Measurements from ENCODE around the gene TBC1D17. TPM values are rescaled to one million over a fixed set of nuclear protein-coding genes. Genes with fewer than 3 reads are reported as not detected.

The TBC1D17 gene
- total RNA-seq = 23.6 and 30.3 TPM in 2 replicates

DNA sequence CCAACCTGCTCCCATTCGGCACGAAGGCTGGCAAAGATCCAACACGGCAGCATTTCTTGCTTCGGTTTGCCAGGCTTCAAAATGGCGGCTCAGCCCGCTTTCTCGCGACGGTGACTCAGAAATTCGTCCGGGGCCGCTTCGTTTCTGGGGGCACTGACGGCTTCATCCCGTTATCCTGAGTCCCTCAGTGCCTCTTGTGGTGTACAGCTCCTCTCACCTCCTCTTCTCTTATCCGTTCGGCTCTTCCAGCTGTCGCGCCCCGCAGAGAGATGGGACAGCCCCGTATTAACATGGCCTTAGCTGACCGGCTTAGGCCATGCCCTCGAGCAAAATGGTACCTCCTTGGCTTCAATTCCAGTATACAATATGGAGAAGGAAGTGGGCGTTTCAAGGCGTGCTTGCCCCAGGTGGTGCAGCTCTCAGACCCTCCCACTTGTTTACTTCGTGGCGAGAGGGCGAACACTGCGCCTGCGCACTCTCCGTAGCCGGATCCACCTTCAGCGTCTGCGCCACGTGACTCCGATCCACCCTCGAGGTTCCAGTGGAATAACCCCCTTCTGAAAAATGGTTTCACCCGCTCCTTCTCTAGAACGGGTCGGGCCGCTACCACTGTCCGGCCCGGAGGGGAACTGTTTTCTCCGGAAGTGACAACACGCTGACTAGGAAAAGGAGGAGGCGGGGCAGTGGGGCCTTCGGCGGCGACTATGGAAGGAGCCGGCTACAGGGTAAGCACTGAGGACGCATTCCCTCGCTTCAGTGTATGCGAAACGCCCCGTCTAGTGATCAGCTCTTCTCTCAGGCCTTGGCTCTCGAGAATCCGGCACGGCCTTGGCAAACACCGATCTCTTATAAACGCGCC is at the start of gene TBC1D17, which contains the start of gene AKT1S1:
Gene TBC1D17, plus strand, starts transcription at position 683 of the 859 bp plus-strand sequence. Its CDS starts 22 bp downstream, at position 705.
Gene AKT1S1, minus strand, starts transcription at position 336 of the 859 bp plus-strand sequence. CDS start 4,060 bp downstream, outside the sequence.

GRCh38 chr19:49850487-49851342 is 26.8 kb upstream of the TBC1D17 start, which contains the start of gene PTOV1:
Gene PTOV1 (plus strand): TSS chr19:49851159.

GRCh38 chr19:49866933-49867782 is 10.3 kb upstream of the TBC1D17 start, which contains the start of gene PNKP:
Gene PNKP (minus strand): TSS chr19:49867576. CDS start chr19:49867204, 372 bp downstream.

GRCh38 chr19:49896863-49897621 is 19.5 kb downstream of the TBC1D17 start, which contains the start of gene IL4I1:
Gene IL4I1 (minus strand): TSS chr19:49896887. CDS start chr19:49896160, 727 bp downstream.

DNA sequence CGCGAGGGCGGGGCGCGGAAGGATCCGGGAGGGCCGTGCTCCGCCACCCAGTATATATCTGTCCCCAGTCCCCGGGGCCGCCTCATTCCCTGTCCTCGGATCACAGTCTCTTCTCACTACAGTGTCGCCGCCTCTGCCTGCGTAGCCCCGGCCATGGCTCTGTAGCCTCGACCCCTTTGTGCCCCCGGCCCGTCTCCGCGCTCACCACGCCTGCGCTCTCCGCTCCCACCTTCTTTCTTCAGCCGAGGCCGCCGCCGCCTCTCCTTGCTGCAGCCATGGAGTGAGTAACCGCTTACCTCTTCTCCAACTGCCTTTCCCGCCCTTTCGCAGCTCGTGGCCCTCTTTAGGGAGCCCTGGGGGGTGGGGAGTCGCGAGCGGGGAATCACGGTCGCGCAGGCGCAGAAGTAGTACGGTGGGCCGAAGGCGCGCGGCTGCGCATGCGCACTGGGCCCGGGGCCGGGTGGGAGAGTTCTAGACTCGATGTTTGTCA is 51.7 kb downstream of the TBC1D17 start, which contains the start of the genes ATF5 and NUP62:
Gene ATF5, plus strand, starts transcription at position 85 of the 490 bp plus-strand sequence. CDS start 1,646 bp downstream, outside the sequence.
Gene NUP62, minus strand, starts transcription at position 384 of the 490 bp plus-strand sequence. CDS start 19,697 bp downstream, outside the sequence.

Small RNA genes within 50 kb of the gene (small RNA-seq; reads per million reads assigned to genes)
- gene MIR4749 = not detected

Other genes starting within 250 kb of the TBC1D17 start
- gene RRAS, start 237.6 kb upstream of the TBC1D17 start, total RNA-seq = 50.3 and 51.6 TPM in 2 replicates
- 19.6 and 31.6 TPM in 2 replicates for gene SCAF1, start 235.5 kb upstream of the TBC1D17 start, total RNA-seq
- 64.0 and 64.4 TPM in 2 replicates for gene IRF3, start 211.8 kb upstream of the TBC1D17 start, total RNA-seq
- 8.2 and 16.1 TPM in 2 replicates for gene BCL2L12, start 211.8 kb upstream of the TBC1D17 start, total RNA-seq
- 132 and 208 TPM in 2 replicates for gene PRMT1, start 200.4 kb upstream of the TBC1D17 start, total RNA-seq
- 0.43 and 1.2 TPM in 2 replicates for gene ADM5, start 188.1 kb upstream of the TBC1D17 start, total RNA-seq
- 1.6 and 3.1 TPM in 2 replicates for gene CPT1C, start 186.6 kb upstream of the TBC1D17 start, total RNA-seq
- gene TSKS, start 114.4 kb upstream of the TBC1D17 start, total RNA-seq = 0.76 and 6.7 TPM in 2 replicates
- gene AP2A1, start 110.7 kb upstream of the TBC1D17 start, total RNA-seq = 90.3 and 178 TPM in 2 replicates
- gene FUZ, start 64.4 kb upstream of the TBC1D17 start, total RNA-seq = 23.9 and 25.5 TPM in 2 replicates
- 26.3 and 33.5 TPM in 2 replicates for gene MED25, start 59.4 kb upstream of the TBC1D17 start, total RNA-seq
- gene PTOV1, start 26.5 kb upstream of the TBC1D17 start, total RNA-seq = 114 and 134 TPM in 2 replicates
- 45.1 and 58.2 TPM in 2 replicates for gene PNKP, start 10.1 kb upstream of the TBC1D17 start, total RNA-seq
- gene AKT1S1, start 347 bp upstream of the TBC1D17 start, total RNA-seq = 20.4 and 24.7 TPM in 2 replicates
- 0.43 TPM in 1 of 2 replicates, not detected in the other for gene IL4I1, start 19.2 kb downstream of the TBC1D17 start, total RNA-seq
- gene ATF5, start 51.5 kb downstream of the TBC1D17 start, total RNA-seq = 4.6 and 7.9 TPM in 2 replicates
- gene NUP62, start 51.8 kb downstream of the TBC1D17 start, total RNA-seq = 25.5 and 40.7 TPM in 2 replicates
- 0.22 TPM in 1 of 2 replicates, not detected in the other for gene SIGLEC11, start 83.5 kb downstream of the TBC1D17 start, total RNA-seq
- 25.1 and 29.0 TPM in 2 replicates for gene VRK3, start 147.7 kb downstream of the TBC1D17 start, total RNA-seq
- 8.1 and 11.8 TPM in 2 replicates for gene ZNF473, start 148.3 kb downstream of the TBC1D17 start, total RNA-seq